Measurements from ENCODE around the gene THSD4. TPM values are rescaled to one million over a fixed set of nuclear protein-coding genes. Genes with fewer than 3 reads are reported as not detected.

The THSD4 gene
- total RNA-seq, 1 experiment from 2014 or later, result 36.3 TPM

DNA sequence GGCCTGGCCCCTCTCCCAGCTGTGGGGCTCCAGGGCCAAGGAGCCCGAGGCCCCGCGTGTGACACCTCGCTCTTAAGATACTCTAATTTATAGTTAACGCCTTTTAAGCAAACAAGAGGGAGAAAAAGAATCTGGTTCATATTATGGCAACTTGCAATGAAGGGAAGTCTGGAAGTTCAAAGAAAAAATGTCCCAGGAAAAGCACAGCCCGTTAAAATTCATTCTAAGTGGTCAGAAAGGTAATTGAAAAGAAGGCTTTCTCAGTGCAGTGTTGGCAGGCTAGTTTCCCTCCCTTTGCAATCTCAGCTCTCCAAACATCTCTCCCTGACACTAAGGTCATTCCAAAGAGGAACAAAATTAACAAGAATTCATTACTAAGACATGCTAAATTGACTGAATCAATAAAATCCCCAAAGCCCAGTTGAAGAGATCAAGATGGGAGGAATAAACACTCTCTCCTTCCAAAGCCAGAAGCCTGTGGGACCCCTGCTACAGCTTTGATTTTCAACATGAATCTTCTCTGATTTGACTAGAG is 339.3 kb downstream of the THSD4 start:
- Mint-ChIP-seq H3K27ac (ENCODE audit: low read depth, unreplicated experiment) (no peak overlapping the region), H3K4me1 (ENCODE audit: insufficient read depth, unreplicated experiment) (peaks cover 9% of the 10 kb centered on the region), H3K4me3 (ENCODE audit: unreplicated experiment) (no peak overlapping the region), H3K9me3 (ENCODE audit: unreplicated experiment) (no peaks in the 10 kb centered on the region), H3K36me3 (ENCODE audit: insufficient read depth, unreplicated experiment) (peaks cover 6% of the 10 kb centered on the region), H3K27me3 (ENCODE audit: insufficient read depth, unreplicated experiment) (no peaks in the 10 kb centered on the region)
- ChIA-PET CTCF (interaction anchor here (0.7 to 1.6 kb wide), 3 partner anchors 124 to 346 kb away, joined by 3 read pairs; no protein-coding TSS in a partner anchor), POLR2A (no interaction called here)
- intact Hi-C loops (cut with micrococcal nuclease), result no loop called here
- TF ChIP-seq, protein P1, sequence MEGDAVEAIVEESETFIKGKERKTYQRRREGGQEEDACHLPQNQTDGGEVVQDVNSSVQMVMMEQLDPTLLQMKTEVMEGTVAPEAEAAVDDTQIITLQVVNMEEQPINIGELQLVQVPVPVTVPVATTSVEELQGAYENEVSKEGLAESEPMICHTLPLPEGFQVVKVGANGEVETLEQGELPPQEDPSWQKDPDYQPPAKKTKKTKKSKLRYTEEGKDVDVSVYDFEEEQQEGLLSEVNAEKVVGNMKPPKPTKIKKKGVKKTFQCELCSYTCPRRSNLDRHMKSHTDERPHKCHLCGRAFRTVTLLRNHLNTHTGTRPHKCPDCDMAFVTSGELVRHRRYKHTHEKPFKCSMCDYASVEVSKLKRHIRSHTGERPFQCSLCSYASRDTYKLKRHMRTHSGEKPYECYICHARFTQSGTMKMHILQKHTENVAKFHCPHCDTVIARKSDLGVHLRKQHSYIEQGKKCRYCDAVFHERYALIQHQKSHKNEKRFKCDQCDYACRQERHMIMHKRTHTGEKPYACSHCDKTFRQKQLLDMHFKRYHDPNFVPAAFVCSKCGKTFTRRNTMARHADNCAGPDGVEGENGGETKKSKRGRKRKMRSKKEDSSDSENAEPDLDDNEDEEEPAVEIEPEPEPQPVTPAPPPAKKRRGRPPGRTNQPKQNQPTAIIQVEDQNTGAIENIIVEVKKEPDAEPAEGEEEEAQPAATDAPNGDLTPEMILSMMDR (IDR thresholded peaks at IDR 0.05; ENCODE audit: unreplicated experiment), result no peak
- DNase-seq (ENCODE audit: unreplicated experiment), result no peak
- BruUV-seq (replicated peaks), result no TSS peak

DNA sequence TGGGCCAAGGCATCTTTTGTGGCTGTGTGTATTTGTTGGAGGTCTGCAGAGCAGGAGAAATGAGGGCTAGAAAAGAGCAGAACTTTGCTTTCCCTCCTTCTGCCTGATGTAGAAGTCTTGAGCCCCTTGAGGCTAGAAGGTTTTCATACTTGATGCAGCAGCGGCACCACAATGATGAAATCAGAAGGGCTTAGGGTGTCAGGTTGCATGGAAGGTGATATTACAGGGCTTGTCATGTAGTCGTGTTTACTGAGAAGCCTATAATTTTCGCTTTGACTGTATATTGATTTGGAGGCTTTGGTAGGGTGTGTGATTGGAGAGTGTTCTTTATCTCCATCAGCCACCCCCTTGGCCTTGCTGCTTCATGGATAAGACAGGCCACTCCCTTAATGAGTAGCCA is 339.8 kb downstream of the THSD4 start:
- Mint-ChIP-seq H3K4me1 (ENCODE audit: insufficient read depth, unreplicated experiment) (peaks cover 9% of the 10 kb centered on the region), H3K36me3 (ENCODE audit: insufficient read depth, unreplicated experiment) (peaks cover 6% of the 10 kb centered on the region), H3K27ac (ENCODE audit: low read depth, unreplicated experiment) (no peak overlapping the region), H3K4me3 (ENCODE audit: unreplicated experiment) (no peak overlapping the region), H3K27me3 (ENCODE audit: insufficient read depth, unreplicated experiment) (no peaks in the 10 kb centered on the region), H3K9me3 (ENCODE audit: unreplicated experiment) (no peaks in the 10 kb centered on the region)
- ChIA-PET POLR2A (no interaction called here), CTCF (interaction anchor here (0.7 to 0.8 kb wide), 2 partner anchors 123 to 198 kb away, joined by 3 read pairs; no protein-coding TSS in a partner anchor)
- DNase-seq (ENCODE audit: unreplicated experiment), result peak; percentile 58
- intact Hi-C loops (cut with micrococcal nuclease), result no loop called here
- TF ChIP-seq, protein P1 (IDR thresholded peaks at IDR 0.05; ENCODE audit: unreplicated experiment), result no peak
- BruUV-seq (replicated peaks), result no TSS peak

DNA sequence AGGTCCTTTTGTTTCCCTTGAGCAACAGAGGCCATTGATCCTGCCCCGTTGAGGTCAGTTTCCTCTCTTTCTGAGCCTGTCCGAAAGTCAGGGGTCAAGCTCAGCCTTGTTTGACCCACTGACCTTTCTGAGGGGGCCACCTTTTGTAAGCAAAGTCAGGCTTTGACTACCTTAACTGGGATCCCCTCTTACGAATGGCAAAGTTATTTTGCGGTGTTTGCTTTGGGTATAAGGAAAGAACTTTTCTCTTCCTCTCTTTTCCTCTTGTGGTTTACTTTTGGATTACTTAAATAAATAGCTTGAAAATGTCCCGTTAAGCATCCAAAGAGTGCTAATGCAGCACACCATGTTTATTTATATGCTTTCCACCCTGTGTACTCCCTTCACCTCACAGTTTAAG is 340.6 kb downstream of the THSD4 start:
- TF ChIP-seq, protein P1 (IDR thresholded peaks at IDR 0.05; ENCODE audit: unreplicated experiment), result no peak
- Mint-ChIP-seq H3K27ac (ENCODE audit: low read depth, unreplicated experiment) (no peak overlapping the region), H3K9me3 (ENCODE audit: unreplicated experiment) (no peaks in the 10 kb centered on the region), H3K4me1 (ENCODE audit: insufficient read depth, unreplicated experiment) (peaks cover 9% of the 10 kb centered on the region), H3K36me3 (ENCODE audit: insufficient read depth, unreplicated experiment) (peaks cover 2% of the 10 kb centered on the region), H3K4me3 (ENCODE audit: unreplicated experiment) (no peak overlapping the region), H3K27me3 (ENCODE audit: insufficient read depth, unreplicated experiment) (no peaks in the 10 kb centered on the region)
- no TSS peak for BruUV-seq (replicated peaks)
- POLR2A ChIA-PET, result no interaction called here
- DNase-seq (ENCODE audit: unreplicated experiment), result no peak
- CTCF ChIA-PET, result interaction anchor here (0.6 kb wide), 1 partner anchor 270 kb away, joined by 3 read pairs; no protein-coding TSS in a partner anchor
- intact Hi-C loops (cut with micrococcal nuclease), result no loop called here

DNA sequence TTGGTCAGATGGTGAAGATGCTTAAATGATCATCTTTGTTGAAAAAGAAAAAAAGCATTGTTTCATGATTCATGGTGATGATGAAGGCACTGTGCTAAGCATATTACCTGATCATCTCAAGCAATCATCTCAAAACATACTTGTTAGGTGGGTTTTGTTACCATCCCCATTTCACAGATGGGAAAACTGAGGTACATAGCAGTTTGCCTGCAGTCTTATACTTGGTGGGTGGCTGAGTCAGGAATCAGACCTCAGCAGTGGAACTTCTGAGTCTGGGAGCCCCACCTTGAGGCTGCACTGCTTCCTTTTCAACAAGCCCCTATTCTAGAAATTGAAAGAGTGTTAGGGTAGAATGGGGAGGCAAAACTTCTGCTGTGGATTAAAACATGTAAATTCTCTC is 341.1 kb downstream of the THSD4 start:
- TF ChIP-seq, protein P1 (IDR thresholded peaks at IDR 0.05; ENCODE audit: unreplicated experiment), result no peak
- no TSS peak for BruUV-seq (replicated peaks)
- intact Hi-C loops (cut with micrococcal nuclease), result no loop called here
- DNase-seq (ENCODE audit: unreplicated experiment), result no peak
- H3K36me3 Mint-ChIP-seq (ENCODE audit: insufficient read depth, unreplicated experiment), result no peaks in the 10 kb centered on the region
- ChIA-PET CTCF (interaction anchor here (0.5 to 0.9 kb wide), 4 partner anchors 8 to 325 kb away, joined by 3 to 5 read pairs (median 3); no protein-coding TSS in a partner anchor), POLR2A (no interaction called here)
- H3K4me1 Mint-ChIP-seq (ENCODE audit: insufficient read depth, unreplicated experiment), result peaks cover 9% of the 10 kb centered on the region
- H3K4me3 Mint-ChIP-seq (ENCODE audit: unreplicated experiment), result no peak overlapping the region
- no peak overlapping the region for H3K27ac Mint-ChIP-seq (ENCODE audit: low read depth, unreplicated experiment)
- H3K27me3 Mint-ChIP-seq (ENCODE audit: insufficient read depth, unreplicated experiment), result no peaks in the 10 kb centered on the region
- no peaks in the 10 kb centered on the region for H3K9me3 Mint-ChIP-seq (ENCODE audit: unreplicated experiment)

All from MCF 10A (cell line).